H1 (cell line): Measurements from ENCODE around the gene NEK11. TPM values are rescaled to one million over a fixed set of nuclear protein-coding genes. Genes with fewer than 3 reads are reported as not detected.

Experiments used
- CTCF ChIA-PET: fragments of 300-600 bp; sonication (Branson Sonifier 250); formaldehyde crosslinking; loops from one replicate; lab custom pipeline; 2021; ENCODE audit not compliant: partially characterized antibody; lab: Charles Lee
- POLR2A ChIA-PET: fragments of 300-600 bp; sonication (Branson Sonifier 250); formaldehyde crosslinking; loops from one replicate; lab custom pipeline; 2021; ENCODE audit warnings: inconsistent platforms; ENCODE audit not compliant: partially characterized antibody; lab: Charles Lee
- DNase-seq, 2 experiments: peaks; one replicate each; pipeline versions ENCODE4 v3.0.0 to v3.0.0-alpha.2; 2010 to 2022; ENCODE audit warnings: low spot score in 2 of 2, low read depth in 1 of 2, mixed read lengths in 1 of 2
- FAIRE-seq: peaks from 2 replicates; lab custom pipeline; 2011; peaks lifted over from hg19 to GRCh38; lab: Jason Lieb, UNC
- H2AFZ ChIP-seq: 2 replicates; pipeline ENCODE4 v1.8.1; 2012; ENCODE audit warnings: low read length, inconsistent platforms
- H2AK5ac ChIP-seq: 2 replicates; pipeline ENCODE4 v1.6.1; 2013; ENCODE audit warnings: low read depth, low read length
- H2BK120ac ChIP-seq: replicated peaks from 2 replicates; pipeline ENCODE3; 2013; ENCODE audit warnings: low read depth, low read length, inconsistent platforms
- H2BK12ac ChIP-seq: 2 replicates; pipeline ENCODE4 v1.6.1; 2013; ENCODE audit warnings: low read depth, low read length
- H2BK15ac ChIP-seq: 2 replicates; pipeline ENCODE4 v1.6.1; 2013; ENCODE audit warnings: low read length
- H2BK20ac ChIP-seq: 2 replicates; pipeline ENCODE4 v1.6.1; 2013; ENCODE audit warnings: low read length
- H2BK5ac ChIP-seq: 2 replicates; pipeline ENCODE4 v1.6.1; 2013; ENCODE audit warnings: low read depth, low read length
- H3K14ac ChIP-seq: 2 replicates; pipeline ENCODE4 v1.6.1; 2013; ENCODE audit warnings: inconsistent platforms; ENCODE audit not compliant: insufficient read length
- H3K18ac ChIP-seq: 2 replicates; pipeline ENCODE4 v1.6.1; 2013; ENCODE audit warnings: low read length; ENCODE audit errors: extremely low read depth
- H3K23ac ChIP-seq: 2 replicates; pipeline ENCODE4 v1.6.1; 2013; ENCODE audit warnings: inconsistent platforms; ENCODE audit not compliant: insufficient read length
- H3K23me2 ChIP-seq: 2 replicates; pipeline ENCODE4 v1.6.1; 2013; ENCODE audit warnings: low read depth, low read length
- H3K27ac ChIP-seq: 2 replicates; pipeline ENCODE4 v1.6.1; 2011; ENCODE audit warnings: low read depth, low read length, inconsistent platforms
- H3K27me3 ChIP-seq, 4 experiments: replicated peaks in 1 of 4; 1 replicate in 1 of 4; 2 replicates in 3 of 4; pipeline versions ENCODE4 v1.6.1 to v1.8.1; 2011 to 2013; ENCODE audit warnings: low read length in 3 of 4, mild to moderate bottlenecking in 3 of 4, inconsistent platforms in 2 of 4, mixed read lengths in 2 of 4, moderate library complexity in 1 of 4; ENCODE audit not compliant: control insufficient read depth in 3 of 4, insufficient read depth in 3 of 4; ENCODE audit errors: extremely low read depth in 1 of 4
- H3K36me3 ChIP-seq, 4 experiments: 2 replicates each; pipeline versions ENCODE4 v1.6.1 to v1.8.1; 2011 to 2013; ENCODE audit warnings: mild to moderate bottlenecking in 4 of 4, low read length in 3 of 4, moderate library complexity in 2 of 4, control low read depth in 1 of 4, inconsistent platforms in 1 of 4; ENCODE audit not compliant: insufficient read depth in 4 of 4, control insufficient read depth in 2 of 4
- H3K4ac ChIP-seq: replicated peaks from 2 replicates; pipeline ENCODE3; 2013; ENCODE audit warnings: low read length, low read depth, mixed read lengths, inconsistent platforms; ENCODE audit not compliant: insufficient read length
- H3K4me1 ChIP-seq, 4 experiments: replicated peaks in 1 of 4; 1 replicate in 1 of 4; 2 replicates in 3 of 4; pipeline versions ENCODE4 v1.6.1 to v1.8.1; 2011 to 2013; ENCODE audit warnings: low read length in 3 of 4, inconsistent platforms in 2 of 4, mixed read lengths in 1 of 4; ENCODE audit not compliant: insufficient read depth in 4 of 4, control insufficient read depth in 3 of 4
- H3K4me2 ChIP-seq, 2 experiments: 2 replicates each; pipeline versions ENCODE4 v1.6.1 to v1.8.1; 2011 to 2013; ENCODE audit warnings: low read depth in 2 of 2, low read length in 2 of 2, control low read depth in 1 of 2, inconsistent platforms in 1 of 2, mild to moderate bottlenecking in 1 of 2; ENCODE audit not compliant: insufficient read depth in 1 of 2
- H3K4me3 ChIP-seq, 4 experiments: fragments of 200-600, 300-600 bp in 1 of 4; sonication (generic), shearing (Covaris generic), sonication (Bioruptor Twin) in 1 of 4; 2 replicates each; pipeline versions ENCODE4 v1.5.1 to v1.8.1; 2011 to 2016; ENCODE audit warnings: low read length in 4 of 4, low read depth in 3 of 4, control low read depth in 2 of 4, inconsistent platforms in 2 of 4, mild to moderate bottlenecking in 2 of 4, mixed read lengths in 1 of 4, moderate library complexity in 1 of 4; ENCODE audit not compliant: insufficient read depth in 2 of 4; ENCODE audit errors: extremely low read depth in 1 of 4
- H3K56ac ChIP-seq: replicated peaks from 2 replicates; pipeline ENCODE3; 2013; ENCODE audit warnings: low read depth, mild to moderate bottlenecking, mixed read lengths, low read length, inconsistent platforms; ENCODE audit not compliant: insufficient read length
- H3K79me1 ChIP-seq: 2 replicates; pipeline ENCODE4 v1.6.1; 2013; ENCODE audit warnings: low read depth, low read length, control low read depth
- H3K79me2 ChIP-seq, 2 experiments: 2 replicates each; pipeline versions ENCODE4 v1.6.1 to v1.8.1; 2012 to 2013; ENCODE audit warnings: low read length in 2 of 2, mild to moderate bottlenecking in 2 of 2, inconsistent platforms in 1 of 2; ENCODE audit not compliant: insufficient read depth in 2 of 2, control insufficient read depth in 1 of 2
- H3K9ac ChIP-seq, 4 experiments: replicated peaks in 1 of 4; 1 replicate in 1 of 4; 2 replicates in 3 of 4; pipeline versions ENCODE4 v1.6.1 to v1.8.1; 2011 to 2013; ENCODE audit warnings: low read depth in 3 of 4, low read length in 3 of 4, control low read depth in 2 of 4, mild to moderate bottlenecking in 2 of 4, moderate library complexity in 2 of 4, inconsistent platforms in 1 of 4; ENCODE audit errors: extremely low read depth in 1 of 4
- H3K9me3 ChIP-seq, 2 experiments: 2 replicates each; pipeline versions ENCODE4 v1.6.1 to v1.8.1; 2012 to 2013; ENCODE audit warnings: mild to moderate bottlenecking in 2 of 2, moderate library complexity in 2 of 2, control low read depth in 1 of 2, inconsistent platforms in 1 of 2, low read depth in 1 of 2, low read length in 1 of 2, mixed read lengths in 1 of 2; ENCODE audit not compliant: insufficient read depth in 2 of 2
- H4K20me1 ChIP-seq, 2 experiments: replicated peaks in 1 of 2; 2 replicates each; pipeline versions ENCODE3 to v1.8.1; 2011 to 2013; ENCODE audit warnings: inconsistent platforms in 2 of 2, low read length in 2 of 2, mild to moderate bottlenecking in 1 of 2; ENCODE audit not compliant: insufficient read depth in 2 of 2, control insufficient read depth in 1 of 2
- H4K5ac ChIP-seq: 2 replicates; pipeline ENCODE4 v1.6.1; 2013; ENCODE audit warnings: low read length, low read depth, mixed read lengths, inconsistent platforms; ENCODE audit not compliant: insufficient read length
- H4K8ac ChIP-seq: 2 replicates; pipeline ENCODE4 v1.8.0; 2013; ENCODE audit warnings: mild to moderate bottlenecking, moderate library complexity, low read length, inconsistent platforms; ENCODE audit not compliant: insufficient read depth; ENCODE audit errors: extremely low read depth
- H4K91ac ChIP-seq: replicated peaks from 2 replicates; pipeline ENCODE3; 2013; ENCODE audit warnings: low read length, mixed read lengths, inconsistent platforms; ENCODE audit not compliant: insufficient read length
- CBX5 ChIP-seq: fragments of 300-800, 300-1000 bp; sonication (generic); IDR thresholded peaks from 2 replicates; pipeline ENCODE4 v1.7.1; 2016; ENCODE audit warnings: antibody characterized with exemption, low read length, low read depth
- CHD1 ChIP-seq: IDR thresholded peaks from 2 replicates; pipeline ENCODE4 v1.6.1; 2012; ENCODE audit warnings: low read depth, low read length, improper control_type of control experiment
- JUN ChIP-seq: IDR thresholded peaks from 2 replicates; pipeline ENCODE4 v1.6.1; 2011; ENCODE audit warnings: low read depth, mild to moderate bottlenecking, improper control_type of control experiment, low read length
- MAFK ChIP-seq: IDR thresholded peaks from 2 replicates; pipeline ENCODE4 v1.6.1; 2012; ENCODE audit warnings: low read depth, mild to moderate bottlenecking, improper control_type of control experiment, low read length
- NANOG ChIP-seq: IDR thresholded peaks from 2 replicates; pipeline ENCODE4 v1.6.1; 2011; ENCODE audit warnings: low read length, low read depth, mild to moderate bottlenecking, inconsistent platforms; ENCODE audit not compliant: insufficient read depth, poor library complexity, severe bottlenecking
- NRF1 ChIP-seq: IDR thresholded peaks from 2 replicates; pipeline ENCODE4 v1.6.1; 2011; ENCODE audit warnings: mild to moderate bottlenecking, low read depth, low read length, improper control_type of control experiment
- POLR2A ChIP-seq, 2 experiments: IDR thresholded peaks; 1 replicate in 1 of 2; 2 replicates in 1 of 2; pipeline ENCODE4 v1.6.1; 2011; ENCODE audit warnings: low read depth in 2 of 2, low read length in 2 of 2, mild to moderate bottlenecking in 2 of 2; ENCODE audit errors: control extremely low read depth in 1 of 2
- RBBP5 ChIP-seq: IDR thresholded peaks from 2 replicates; pipeline ENCODE4 v1.7.1; 2012; ENCODE audit warnings: low read depth, mild to moderate bottlenecking, inconsistent platforms, low read length, moderate library complexity, borderline replicate concordance
- SAP30 ChIP-seq: fragments of 300-600 bp; sonication (generic); IDR thresholded peaks from 2 replicates; pipeline ENCODE4 v1.7.1; 2012; ENCODE audit warnings: low read length, moderate library complexity, mild to moderate bottlenecking, inconsistent platforms; ENCODE audit not compliant: insufficient read depth, insufficient replicate concordance
- SIRT6 ChIP-seq: IDR thresholded peaks from one replicate; pipeline ENCODE4 v1.7.1; 2012; ENCODE audit warnings: low read length, inconsistent platforms
- SP4 ChIP-seq: IDR thresholded peaks from 2 replicates; pipeline ENCODE4 v1.6.1; 2012; ENCODE audit warnings: low read length, inconsistent platforms
- TCF12 ChIP-seq: IDR thresholded peaks from 2 replicates; pipeline ENCODE4 v1.6.1; 2011; ENCODE audit warnings: low read depth, mild to moderate bottlenecking, low read length
- polyA plus RNA-seq, 7 experiments: library from polyadenylated mRNA; depleted of rRNA in 3 of 7; stranded (reverse) in 5 of 7; unstranded in 2 of 7; fragments of >200 nt in 5 of 7; fragments of 200-250 nt in 2 of 7; gene quantifications; 1 replicate in 5 of 7; 2 replicates in 1 of 7; 4 replicates in 1 of 7; pipeline versions ENCODE4 v1.2.1 to v1.2.3, GENCODE V29; 2011 to 2013; ENCODE audit warnings: missing spikeins in 2 of 7, mixed read lengths in 2 of 7
- total RNA-seq: library from RNA; stranded (reverse); fragmentation: NEBNext Ultra II Directional; extraction: Animal tissue kit (Norgen Biotek cat#: 25700); gene quantifications from 2 replicates; pipeline ENCODE4 v1.2.1, GENCODE V29; 2021

The NEK11 gene
- total and polyA plus RNA-seq, 2 of the 8 experiments (the other 6 are each of a cell fraction or from before 2014, with no cell fraction given), result 0.60 TPM; not detected in 1

GRCh38 chr3:131306242-131306641 lies 279.6 kb downstream of the NEK11 start:
- Histone ChIP-seq H4K8ac (no peak overlapping the region), H3K9ac (no peak overlapping the region), H3K23me2 (0 out of 2 replicates have a peak, but pooled peaks cover 1% of the 10 kb centered on the region), H3K4me1 (peaks cover 0 to 3% (median under 1%) of the 10 kb centered on the region in 4 experiments; a peak in 2 of 7 replicates), H3K79me2 (no peaks in the 10 kb centered on the region), H2BK120ac (no peak overlapping the region), H2BK20ac (no peak overlapping the region), H3K4me3 (no peak overlapping the region), H3K27me3 (no peaks in the 10 kb centered on the region), H3K36me3 (no peaks in the 10 kb centered on the region), H3K56ac (no peak overlapping the region), H2BK15ac (no peak overlapping the region), H3K4me2 (no peak overlapping the region), H3K18ac (no peak overlapping the region), H2BK5ac (no peak overlapping the region), H4K20me1 (no peaks in the 10 kb centered on the region), H4K91ac (no peak overlapping the region), H2AK5ac (no peak overlapping the region), H3K27ac (no peak overlapping the region), H3K4ac (no peak overlapping the region), H2BK12ac (no peak overlapping the region), H3K79me1 (no peaks in the 10 kb centered on the region), H4K5ac (no peak overlapping the region), H3K9me3 (no peaks in the 10 kb centered on the region), H2AFZ (no peak overlapping the region), H3K14ac (no peak overlapping the region), H3K23ac (no peak overlapping the region)
- ChIA-PET CTCF (interaction anchor here (1.3 kb wide), 1 partner anchor 10 kb away, joined by 3 read pairs; no protein-coding TSS in a partner anchor), POLR2A (no interaction called here)
- DNase-seq (no peak), FAIRE-seq (no peak)
- TF ChIP-seq MAFK (no peak), SAP30 (no peak), SIRT6 (no peak), TCF12 (no peak), POLR2A (IDR thresholded peaks at IDR 0.05; ENCODE audit: control extremely low read depth in 1 of 2, low read depth in 2 of 2, low read length in 2 of 2) (no peak), SP4 (no peak), RBBP5 (no peak), JUN (no peak), CBX5 (no peak), CHD1 (no peak), NANOG (no peak), NRF1 (no peak)
